Spleen (tissue), 7 donors: ENCODE data around the gene RABGEF1.

Experiments
- CTCF ChIP-seq, 11 experiments: fragments of 200-600 bp in 7 of 11; fragments of 450-650 bp in 4 of 11; sonication (generic) in 4 of 11; IDR thresholded peaks in 8 of 11; conservative IDR thresholded peaks in 3 of 11; 1 replicate in 7 of 11; 2 replicates in 4 of 11; pipeline versions ENCODE4 v1.4.0 to v1.8.0; 2016 to 2021; ENCODE audit warnings: antibody characterized with exemption in 11 of 11, inconsistent platforms in 4 of 11, mild to moderate bottlenecking in 1 of 11
- POLR2A ChIP-seq, 3 donors: fragments of 450-650 bp; IDR thresholded peaks; one replicate each; pipeline ENCODE4 v1.5.1; 2017; ENCODE audit warnings: antibody characterized with exemption in 3 of 3, mild to moderate bottlenecking in 1 of 3
- POLR2AphosphoS5 ChIP-seq, 3 donors: sonication (generic); formaldehyde crosslinking; IDR thresholded peaks; one replicate each; pipeline ENCODE4 v1.5.1; 2017; ENCODE audit warnings: antibody characterized with exemption in 3 of 3
- donor health status: DM: no; HTN: no; CAD: no; lungs with moderate emphysema.
- donor health status: DM: no; HTN: no; CAD: no.
- donor health status: DM: no; HTN: no; CAD: no.

GRCh38 chr7:66756889-66757288 lies 16.4 kb downstream of the RABGEF1 start:
- TF ChIP-seq CTCF (IDR thresholded peaks at IDR 0.05 in 8 of 11, conservative IDR thresholded peaks at IDR 0.05 in 3 of 11) (no peak), POLR2AphosphoS5 (IDR thresholded peaks at IDR 0.05) (no peak), POLR2A (IDR thresholded peaks at IDR 0.05) (no peak)
